Panc1 (cell line): ENCODE data around the gene SLC22A15. TPM values are rescaled to one million over a fixed set of nuclear protein-coding genes. Genes with fewer than 3 reads are reported as not detected.

ENCODE experiments used
- ATAC-seq: fragments of 200-7000 bp; cut with Tn5 transposase; 2 replicates; pipeline ENCODE4 v1.9.1; 2020; ENCODE audit warnings: mild to moderate bottlenecking, moderate library complexity
- Bru-seq: library from RNA; stranded (reverse); fragments of 400-500 nt; gene quantifications from one replicate; lab custom pipeline; 2021; lab: Mats Ljungman, UMichigan
- BruChase-seq, 2 experiments: library from RNA; stranded (reverse); fragments of 400-500 nt; gene quantifications; one replicate each; lab custom pipeline; 2021; lab: Mats Ljungman, UMichigan
- BruUV-seq: library from RNA; stranded (reverse); fragments of 400-500 nt; replicated peaks from 2 replicates; lab custom pipeline; 2021; lab: Mats Ljungman, UMichigan
- CTCF ChIA-PET: fragments of 300-600 bp; sonication (Branson Sonifier 250); formaldehyde crosslinking; loops from one replicate; lab custom pipeline; 2022; ENCODE audit warnings: antibody characterized with exemption; lab: Charles Lee
- POLR2A ChIA-PET: fragments of 300-600 bp; sonication (Branson Sonifier 250); formaldehyde crosslinking; loops from one replicate; lab custom pipeline; 2022; ENCODE audit warnings: antibody characterized with exemption; lab: Charles Lee
- DNase-seq: peaks from one replicate; pipeline ENCODE4 v3.0.0-alpha.2; 2010; ENCODE audit warnings: low read depth, low spot score
- H3K27ac ChIP-seq: 2 replicates; pipeline ENCODE4 v1.5.1; 2011; ENCODE audit warnings: mild to moderate bottlenecking, low read length, inconsistent platforms
- H3K27me3 ChIP-seq: fragments of 200-500 bp; sonication (Bioruptor generic); 2 replicates; pipeline ENCODE4 v1.6.0; 2014; ENCODE audit warnings: low read length, inconsistent platforms; ENCODE audit not compliant: control insufficient read depth, insufficient read depth
- H3K36me3 ChIP-seq: fragments of 200-500 bp; sonication (Bioruptor generic); 2 replicates; pipeline ENCODE4 v1.5.1; 2014; ENCODE audit warnings: inconsistent platforms, mild to moderate bottlenecking, low read length, moderate library complexity; ENCODE audit not compliant: control insufficient read depth, insufficient read depth
- H3K4me1 ChIP-seq: 2 replicates; pipeline ENCODE4 v1.5.1; 2011; ENCODE audit warnings: inconsistent platforms, mild to moderate bottlenecking, low read length, moderate library complexity; ENCODE audit not compliant: control insufficient read depth, insufficient read depth
- H3K4me3 ChIP-seq, 2 experiments: 2 replicates each; pipeline ENCODE4 v1.5.1; 2011 to 2012; ENCODE audit warnings: low read depth in 2 of 2, low read length in 2 of 2, mild to moderate bottlenecking in 2 of 2, inconsistent platforms in 1 of 2, moderate library complexity in 1 of 2
- H3K9me3 ChIP-seq: fragments of 200-500 bp; sonication (Bioruptor generic); 2 replicates; pipeline ENCODE4 v1.5.1; 2014; ENCODE audit warnings: low read depth, mild to moderate bottlenecking, inconsistent platforms, low read length, moderate library complexity; ENCODE audit not compliant: control insufficient read depth, insufficient read depth
- POLR2AphosphoS5 ChIP-seq: IDR thresholded peaks from 2 replicates; pipeline ENCODE4 v1.6.1; 2012; ENCODE audit warnings: mild to moderate bottlenecking, low read depth, low read length, moderate library complexity
- SIN3A ChIP-seq: IDR thresholded peaks from 2 replicates; pipeline ENCODE4 v1.6.1; 2012; ENCODE audit warnings: low read depth, mild to moderate bottlenecking, low read length, moderate library complexity, borderline replicate concordance; ENCODE audit not compliant: insufficient read depth
- TCF7L2 ChIP-seq: IDR thresholded peaks from 2 replicates; pipeline ENCODE4 v1.6.1; 2011; ENCODE audit warnings: mild to moderate bottlenecking, low read depth, low read length, inconsistent platforms
- in situ Hi-C: cut with HindIII; loops from 2 replicates; pipeline ENCODE4 v1.10.0; 2016; ENCODE audit warnings: low sequenced_read_pairs, low pct_unique_long_range_greater_than_20kb
- intact Hi-C: fragments of 100-400 bp; cut with micrococcal nuclease; formaldehyde crosslinking; loops from one replicate; pipeline ENCODE4 v1.10.0; 2022; ENCODE audit not compliant: unreplicated experiment
- long read RNA-seq: library from polyadenylated mRNA; unstranded; transcript quantifications from one replicate; pipeline ENCODE4 v2.0.0, GENCODE V29; 2021; ENCODE audit not compliant: unreplicated experiment
- polyA plus RNA-seq: library from polyadenylated mRNA; unstranded; fragments of >200 nt; gene quantifications from one replicate; pipeline ENCODE4 v1.2.1, GENCODE V29; 2012; ENCODE audit warnings: missing spikeins; ENCODE audit not compliant: insufficient read length
- total RNA-seq: library from RNA; stranded (reverse); gene quantifications from one replicate; pipeline ENCODE4 v1.2.1, GENCODE V29; 2021; ENCODE audit not compliant: unreplicated experiment
- TF ChIP-seq, protein P1 (sequence below), 2 experiments: IDR thresholded peaks; 2 replicates each; pipeline ENCODE4 v1.6.1; 2011 to 2012; ENCODE audit warnings: low read depth in 2 of 2, control low read depth in 1 of 2, low read length in 1 of 2, mild to moderate bottlenecking in 1 of 2, moderate library complexity in 1 of 2; ENCODE audit not compliant: insufficient read depth in 1 of 2
- TF ChIP-seq, protein P2 (sequence below): fragments of 450-650 bp; IDR thresholded peaks from 2 replicates; pipeline ENCODE4 v1.5.1; 2017; ENCODE audit warnings: mild to moderate bottlenecking

SLC22A15 gene
- total RNA-seq (0.21 TPM), Bru-seq, nascent RNA (percentile 20 among the genes with signal in this experiment), BruChase-seq, experiment 1, labeled RNA remaining after a 2-hour chase (percentile 17 among the genes with signal in this experiment), BruChase-seq, experiment 2, labeled RNA remaining after a 6-hour chase (percentile 12 among the genes with signal in this experiment)
- polyA plus RNA-seq = not detected
- long read RNA-seq = 0 reads

DNA sequence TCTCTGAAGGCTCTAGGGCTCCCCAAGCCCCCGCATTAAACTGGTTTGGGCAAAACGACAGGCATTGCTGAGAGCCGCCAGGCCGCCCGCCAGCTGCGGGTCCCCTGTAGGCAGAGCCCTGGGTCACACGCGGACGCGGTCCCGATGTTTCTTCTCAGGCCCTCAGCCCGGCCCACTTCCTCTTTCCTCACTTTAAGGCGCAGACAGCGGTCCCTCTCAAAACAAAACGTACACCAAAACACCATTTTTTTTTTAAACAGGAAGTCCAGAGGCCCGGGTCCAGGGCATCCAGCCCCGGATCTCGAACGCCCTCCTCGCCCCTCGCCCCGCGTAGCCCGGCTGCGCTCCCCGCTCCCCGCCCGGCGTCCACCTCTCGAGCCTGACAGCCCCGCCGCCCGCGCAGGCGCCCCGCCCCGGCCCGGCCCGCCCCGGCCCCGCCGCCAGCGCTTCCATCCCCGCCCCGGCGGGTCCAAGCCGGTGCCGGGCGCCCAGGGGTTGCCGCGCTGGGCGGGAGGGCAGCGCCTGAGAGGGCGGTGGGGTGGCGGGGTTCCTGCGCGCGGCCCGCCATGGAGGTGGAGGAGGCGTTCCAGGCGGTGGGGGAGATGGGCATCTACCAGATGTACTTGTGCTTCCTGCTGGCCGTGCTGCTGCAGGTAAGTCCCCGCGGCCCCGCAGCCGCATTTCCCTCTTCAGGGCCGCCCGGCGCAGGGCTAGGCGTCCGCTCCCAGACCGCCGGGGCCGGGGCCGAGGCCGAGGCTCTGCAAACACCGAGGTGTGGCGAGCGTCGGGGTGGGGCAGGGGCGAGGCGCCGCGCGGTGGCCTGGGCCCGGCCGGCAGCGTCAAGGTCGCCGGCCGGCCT, at the start of gene SLC22A15:
Gene SLC22A15 (plus strand): TSS at position 452 of the 859 bp plus-strand sequence. CDS start 115 bp downstream, at position 567.
- peak within 1 kb of the TSS; percentile 43 to 53 for H3K4me3 ChIP-seq
- intact Hi-C loops = no loop called here
- TF ChIP-seq SIN3A (no peak), POLR2AphosphoS5 (no peak), TCF7L2 (no peak)
- TF ChIP-seq, protein P1, sequence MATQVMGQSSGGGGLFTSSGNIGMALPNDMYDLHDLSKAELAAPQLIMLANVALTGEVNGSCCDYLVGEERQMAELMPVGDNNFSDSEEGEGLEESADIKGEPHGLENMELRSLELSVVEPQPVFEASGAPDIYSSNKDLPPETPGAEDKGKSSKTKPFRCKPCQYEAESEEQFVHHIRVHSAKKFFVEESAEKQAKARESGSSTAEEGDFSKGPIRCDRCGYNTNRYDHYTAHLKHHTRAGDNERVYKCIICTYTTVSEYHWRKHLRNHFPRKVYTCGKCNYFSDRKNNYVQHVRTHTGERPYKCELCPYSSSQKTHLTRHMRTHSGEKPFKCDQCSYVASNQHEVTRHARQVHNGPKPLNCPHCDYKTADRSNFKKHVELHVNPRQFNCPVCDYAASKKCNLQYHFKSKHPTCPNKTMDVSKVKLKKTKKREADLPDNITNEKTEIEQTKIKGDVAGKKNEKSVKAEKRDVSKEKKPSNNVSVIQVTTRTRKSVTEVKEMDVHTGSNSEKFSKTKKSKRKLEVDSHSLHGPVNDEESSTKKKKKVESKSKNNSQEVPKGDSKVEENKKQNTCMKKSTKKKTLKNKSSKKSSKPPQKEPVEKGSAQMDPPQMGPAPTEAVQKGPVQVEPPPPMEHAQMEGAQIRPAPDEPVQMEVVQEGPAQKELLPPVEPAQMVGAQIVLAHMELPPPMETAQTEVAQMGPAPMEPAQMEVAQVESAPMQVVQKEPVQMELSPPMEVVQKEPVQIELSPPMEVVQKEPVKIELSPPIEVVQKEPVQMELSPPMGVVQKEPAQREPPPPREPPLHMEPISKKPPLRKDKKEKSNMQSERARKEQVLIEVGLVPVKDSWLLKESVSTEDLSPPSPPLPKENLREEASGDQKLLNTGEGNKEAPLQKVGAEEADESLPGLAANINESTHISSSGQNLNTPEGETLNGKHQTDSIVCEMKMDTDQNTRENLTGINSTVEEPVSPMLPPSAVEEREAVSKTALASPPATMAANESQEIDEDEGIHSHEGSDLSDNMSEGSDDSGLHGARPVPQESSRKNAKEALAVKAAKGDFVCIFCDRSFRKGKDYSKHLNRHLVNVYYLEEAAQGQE (IDR thresholded peaks at IDR 0.05; ENCODE audit: insufficient read depth in 1 of 2, low read depth in 2 of 2, low read length in 1 of 2) = no peak
- TF ChIP-seq, protein P2, sequence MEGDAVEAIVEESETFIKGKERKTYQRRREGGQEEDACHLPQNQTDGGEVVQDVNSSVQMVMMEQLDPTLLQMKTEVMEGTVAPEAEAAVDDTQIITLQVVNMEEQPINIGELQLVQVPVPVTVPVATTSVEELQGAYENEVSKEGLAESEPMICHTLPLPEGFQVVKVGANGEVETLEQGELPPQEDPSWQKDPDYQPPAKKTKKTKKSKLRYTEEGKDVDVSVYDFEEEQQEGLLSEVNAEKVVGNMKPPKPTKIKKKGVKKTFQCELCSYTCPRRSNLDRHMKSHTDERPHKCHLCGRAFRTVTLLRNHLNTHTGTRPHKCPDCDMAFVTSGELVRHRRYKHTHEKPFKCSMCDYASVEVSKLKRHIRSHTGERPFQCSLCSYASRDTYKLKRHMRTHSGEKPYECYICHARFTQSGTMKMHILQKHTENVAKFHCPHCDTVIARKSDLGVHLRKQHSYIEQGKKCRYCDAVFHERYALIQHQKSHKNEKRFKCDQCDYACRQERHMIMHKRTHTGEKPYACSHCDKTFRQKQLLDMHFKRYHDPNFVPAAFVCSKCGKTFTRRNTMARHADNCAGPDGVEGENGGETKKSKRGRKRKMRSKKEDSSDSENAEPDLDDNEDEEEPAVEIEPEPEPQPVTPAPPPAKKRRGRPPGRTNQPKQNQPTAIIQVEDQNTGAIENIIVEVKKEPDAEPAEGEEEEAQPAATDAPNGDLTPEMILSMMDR = no peak
- H3K27me3 ChIP-seq = peaks cover 4% of the 10 kb centered on the region
- no peaks in the 10 kb centered on the region for H3K9me3 ChIP-seq
- H3K4me1 ChIP-seq = no peaks in the 10 kb centered on the region
- ChIA-PET POLR2A (no interaction called here), CTCF (no interaction called here)
- ATAC-seq = peak; percentile 85
- no peak within 1 kb of the TSS for H3K27ac ChIP-seq
- BruUV-seq = no TSS peak
- in situ Hi-C loops = no loop called here
- no peaks in the 10 kb centered on the region for H3K36me3 ChIP-seq
- no peak for DNase-seq

DNA sequence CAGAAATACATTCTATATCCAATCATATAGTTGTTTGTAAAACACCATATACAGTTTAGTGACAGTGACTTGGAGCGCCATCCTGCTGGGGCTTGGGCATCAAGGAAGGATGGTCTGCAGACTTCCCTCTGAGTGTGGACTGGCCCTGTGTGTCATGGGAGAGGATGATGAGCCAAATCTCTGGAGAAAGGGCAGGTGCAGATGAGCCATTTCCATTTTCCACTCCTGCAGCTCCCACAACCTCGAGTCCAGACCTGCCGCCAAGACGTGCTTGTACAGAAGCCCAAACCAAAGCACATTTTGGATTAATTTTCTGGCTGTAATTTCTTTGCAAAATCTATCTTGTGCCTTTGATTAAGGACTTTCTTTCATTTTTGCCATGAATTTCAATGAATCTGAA, 48.3 kb upstream of the SLC22A15 start:
- BruUV-seq = no TSS peak
- TF ChIP-seq TCF7L2 = no peak
- TF ChIP-seq, protein P1 (IDR thresholded peaks at IDR 0.05; ENCODE audit: insufficient read depth in 1 of 2, low read depth in 2 of 2, low read length in 1 of 2) = no peak
- TF ChIP-seq SIN3A = no peak
- TF ChIP-seq, protein P2 = no peak
- TF ChIP-seq POLR2AphosphoS5 = no peak
- no peaks in the 10 kb centered on the region for H3K4me1 ChIP-seq
- ChIA-PET POLR2A (no interaction called here), CTCF (no interaction called here)
- no peaks in the 10 kb centered on the region for H3K27me3 ChIP-seq
- H3K9me3 ChIP-seq = no peaks in the 10 kb centered on the region
- intact Hi-C loops = no loop called here
- in situ Hi-C loops = no loop called here
- ATAC-seq (no peak), DNase-seq (no peak)
- H3K4me3 ChIP-seq = no peak overlapping the region
- no peaks in the 10 kb centered on the region for H3K36me3 ChIP-seq
- H3K27ac ChIP-seq = no peak overlapping the region
